NB4 (cell line): ENCODE measurements around the gene CHCT1.

Experiments
- POLR2A ChIP-seq: IDR thresholded peaks from 2 replicates; pipeline ENCODE4 v1.6.1; 2011; ENCODE audit warnings: mild to moderate bottlenecking; ENCODE audit not compliant: insufficient read length; ENCODE audit errors: extremely low read depth
- TF ChIP-seq, protein P1 (sequence below): IDR thresholded peaks from one replicate; pipeline ENCODE4 v1.5.1; 2012; ENCODE audit warnings: low read depth, low read length
- TF ChIP-seq, protein P2 (sequence below): IDR thresholded peaks from 2 replicates; pipeline ENCODE4 v1.6.1; 2011; ENCODE audit warnings: low read depth, low read length

DNA sequence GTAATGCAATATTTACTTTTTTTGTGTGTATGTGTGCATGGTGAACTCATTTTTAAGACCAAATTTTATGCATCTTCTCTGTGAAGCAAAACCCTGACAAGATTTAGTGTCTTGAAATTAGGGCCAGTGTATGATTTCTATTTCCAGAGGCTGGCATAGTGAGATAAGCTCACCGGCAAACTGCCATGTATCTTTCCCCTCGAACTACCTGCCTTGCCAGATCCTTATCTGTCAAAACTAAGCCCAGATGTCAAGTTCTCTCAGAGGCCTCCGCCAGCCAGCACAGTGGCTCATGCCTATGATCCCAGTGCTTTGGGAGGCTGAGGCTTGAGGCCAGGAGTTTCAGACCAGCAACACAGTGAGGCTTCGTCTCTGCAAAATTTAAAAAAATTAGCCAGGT lies 40.3 kb upstream of the CHCT1 start:
- TF ChIP-seq POLR2A, result no peak
- TF ChIP-seq, protein P1, sequence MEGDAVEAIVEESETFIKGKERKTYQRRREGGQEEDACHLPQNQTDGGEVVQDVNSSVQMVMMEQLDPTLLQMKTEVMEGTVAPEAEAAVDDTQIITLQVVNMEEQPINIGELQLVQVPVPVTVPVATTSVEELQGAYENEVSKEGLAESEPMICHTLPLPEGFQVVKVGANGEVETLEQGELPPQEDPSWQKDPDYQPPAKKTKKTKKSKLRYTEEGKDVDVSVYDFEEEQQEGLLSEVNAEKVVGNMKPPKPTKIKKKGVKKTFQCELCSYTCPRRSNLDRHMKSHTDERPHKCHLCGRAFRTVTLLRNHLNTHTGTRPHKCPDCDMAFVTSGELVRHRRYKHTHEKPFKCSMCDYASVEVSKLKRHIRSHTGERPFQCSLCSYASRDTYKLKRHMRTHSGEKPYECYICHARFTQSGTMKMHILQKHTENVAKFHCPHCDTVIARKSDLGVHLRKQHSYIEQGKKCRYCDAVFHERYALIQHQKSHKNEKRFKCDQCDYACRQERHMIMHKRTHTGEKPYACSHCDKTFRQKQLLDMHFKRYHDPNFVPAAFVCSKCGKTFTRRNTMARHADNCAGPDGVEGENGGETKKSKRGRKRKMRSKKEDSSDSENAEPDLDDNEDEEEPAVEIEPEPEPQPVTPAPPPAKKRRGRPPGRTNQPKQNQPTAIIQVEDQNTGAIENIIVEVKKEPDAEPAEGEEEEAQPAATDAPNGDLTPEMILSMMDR, result no peak
- TF ChIP-seq, protein P2, sequence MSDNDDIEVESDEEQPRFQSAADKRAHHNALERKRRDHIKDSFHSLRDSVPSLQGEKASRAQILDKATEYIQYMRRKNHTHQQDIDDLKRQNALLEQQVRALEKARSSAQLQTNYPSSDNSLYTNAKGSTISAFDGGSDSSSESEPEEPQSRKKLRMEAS, result no peak
